Osteocyte (in vitro differentiated cells): Measurements from ENCODE around the gene ISG15. TPM values are rescaled to one million over a fixed set of nuclear protein-coding genes. Genes with fewer than 3 reads are reported as not detected.
A peak's percentile ranks its signal among the peaks of the same experiment; 100 is the strongest.

Experiments used
- DNase-seq: peaks from one replicate; pipeline ENCODE4 v3.0.0; 2021; ENCODE audit warnings: mixed read lengths; ENCODE audit not compliant: unreplicated experiment; ENCODE audit errors: extremely low spot score
- H3K27ac Mint-ChIP-seq: one replicate; pipeline ENCODE4 v1.8.0; 2021; ENCODE audit warnings: mild to moderate bottlenecking, mixed read lengths; ENCODE audit not compliant: unreplicated experiment
- H3K27me3 Mint-ChIP-seq: one replicate; pipeline ENCODE4 v1.8.0; 2021; ENCODE audit warnings: mixed read lengths; ENCODE audit not compliant: unreplicated experiment
- H3K36me3 Mint-ChIP-seq: one replicate; pipeline ENCODE4 v1.8.0; 2021; ENCODE audit warnings: mixed read lengths; ENCODE audit not compliant: unreplicated experiment
- H3K4me1 Mint-ChIP-seq: one replicate; pipeline ENCODE4 v1.8.0; 2021; ENCODE audit warnings: mixed read lengths; ENCODE audit not compliant: unreplicated experiment
- H3K4me3 Mint-ChIP-seq: one replicate; pipeline ENCODE4 v1.8.0; 2021; ENCODE audit warnings: mild to moderate bottlenecking, moderate library complexity, mixed read lengths; ENCODE audit not compliant: unreplicated experiment
- H3K9me3 Mint-ChIP-seq: one replicate; pipeline ENCODE4 v1.8.0; 2021; ENCODE audit warnings: mixed read lengths; ENCODE audit not compliant: unreplicated experiment
- total RNA-seq: library from RNA; stranded (reverse); gene quantifications from 2 replicates; pipeline ENCODE4 v1.2.1, GENCODE V29; 2021
- TF ChIP-seq, protein P1 (sequence below): fragments of 200-600 bp; sonication (generic); IDR thresholded peaks from 2 replicates; pipeline ENCODE4 v1.5.0; 2021; ENCODE audit warnings: antibody characterized with exemption, mild to moderate bottlenecking, moderate library complexity

The ISG15 gene
- total RNA-seq, 1 donor from 2014 or later = 30.6 TPM

DNA sequence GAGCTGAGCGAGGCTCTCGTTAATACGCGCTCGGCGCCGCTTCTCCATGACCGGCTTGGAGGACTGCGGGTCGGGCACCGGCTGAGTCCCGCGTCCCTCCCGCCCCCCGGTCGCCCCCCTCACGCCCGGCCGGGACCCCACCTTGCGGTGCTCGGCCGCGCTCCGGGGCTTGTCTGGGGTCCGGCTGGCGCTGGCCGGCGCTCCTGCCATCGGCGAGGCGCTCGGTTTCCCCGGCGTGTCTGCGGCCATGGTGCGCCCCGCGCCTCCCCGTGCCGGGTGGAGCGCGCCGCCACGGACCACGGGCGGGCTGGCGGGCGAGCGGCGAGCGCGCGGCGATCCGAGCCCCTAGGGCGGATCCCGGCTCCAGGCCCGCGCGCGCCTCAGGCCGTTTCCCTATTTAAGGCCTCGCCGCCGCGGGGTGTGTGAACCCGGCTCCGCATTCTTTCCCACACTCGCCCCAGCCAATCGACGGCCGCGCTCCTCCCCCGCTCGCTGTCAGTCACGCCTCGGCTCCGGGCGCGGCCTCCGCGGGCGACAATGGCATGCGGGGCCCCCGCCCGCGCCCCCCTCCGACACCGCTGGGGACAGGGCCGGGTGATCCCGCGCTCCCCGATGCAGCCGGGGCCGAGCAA is 13.5 kb upstream of the ISG15 start, which contains the start of gene HES4:
TSS of gene HES4 (minus strand) at position 373 of the 632 bp plus-strand sequence. CDS start at position 249, 124 bp downstream.
- TF ChIP-seq, protein P1, sequence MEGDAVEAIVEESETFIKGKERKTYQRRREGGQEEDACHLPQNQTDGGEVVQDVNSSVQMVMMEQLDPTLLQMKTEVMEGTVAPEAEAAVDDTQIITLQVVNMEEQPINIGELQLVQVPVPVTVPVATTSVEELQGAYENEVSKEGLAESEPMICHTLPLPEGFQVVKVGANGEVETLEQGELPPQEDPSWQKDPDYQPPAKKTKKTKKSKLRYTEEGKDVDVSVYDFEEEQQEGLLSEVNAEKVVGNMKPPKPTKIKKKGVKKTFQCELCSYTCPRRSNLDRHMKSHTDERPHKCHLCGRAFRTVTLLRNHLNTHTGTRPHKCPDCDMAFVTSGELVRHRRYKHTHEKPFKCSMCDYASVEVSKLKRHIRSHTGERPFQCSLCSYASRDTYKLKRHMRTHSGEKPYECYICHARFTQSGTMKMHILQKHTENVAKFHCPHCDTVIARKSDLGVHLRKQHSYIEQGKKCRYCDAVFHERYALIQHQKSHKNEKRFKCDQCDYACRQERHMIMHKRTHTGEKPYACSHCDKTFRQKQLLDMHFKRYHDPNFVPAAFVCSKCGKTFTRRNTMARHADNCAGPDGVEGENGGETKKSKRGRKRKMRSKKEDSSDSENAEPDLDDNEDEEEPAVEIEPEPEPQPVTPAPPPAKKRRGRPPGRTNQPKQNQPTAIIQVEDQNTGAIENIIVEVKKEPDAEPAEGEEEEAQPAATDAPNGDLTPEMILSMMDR = no peak
- Mint-ChIP-seq H3K9me3 (no peaks in the 10 kb centered on the region), H3K27ac (peak within 1 kb of the TSS; percentile 96), H3K4me1 (peaks cover 20% of the 10 kb centered on the region), H3K27me3 (no peaks in the 10 kb centered on the region), H3K36me3 (peaks cover 2% of the 10 kb centered on the region), H3K4me3 (peak within 1 kb of the TSS; percentile 88)
- peak; percentile 96 for DNase-seq

DNA sequence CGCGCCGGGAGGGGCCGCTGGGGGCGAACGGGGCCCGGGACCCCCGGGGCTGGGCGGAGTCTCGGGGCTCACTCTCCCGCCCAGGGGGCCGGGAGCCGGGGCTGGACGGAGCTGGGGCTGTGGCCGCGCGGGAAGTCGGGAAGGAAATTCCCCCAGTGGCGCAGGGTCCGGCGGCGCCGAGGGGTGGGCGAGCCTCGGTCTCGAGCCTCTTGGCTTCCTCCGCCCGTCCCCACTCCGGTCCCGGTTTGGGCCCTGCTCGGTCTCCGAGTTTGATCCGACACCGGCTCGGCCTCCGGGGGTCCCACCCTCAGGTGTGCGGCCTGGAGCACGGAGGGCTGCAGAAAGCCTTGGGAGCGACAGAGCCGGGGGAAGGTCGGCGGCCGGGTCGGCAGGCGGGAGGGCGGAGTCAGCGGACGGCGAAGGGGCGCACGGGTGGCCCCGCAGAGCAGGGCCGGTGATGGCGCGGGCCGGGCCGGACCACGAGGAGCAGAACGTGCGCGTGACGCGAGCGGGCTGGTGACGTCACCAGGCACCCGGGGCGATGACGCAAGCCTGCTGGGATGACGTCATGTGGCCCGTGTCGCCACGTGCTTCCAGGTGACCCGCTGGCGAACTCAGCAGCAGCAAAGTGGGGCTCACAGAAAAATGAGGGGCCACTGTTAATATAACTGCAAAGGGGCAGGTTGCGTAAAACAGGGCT is 12.8 kb upstream of the ISG15 start:
- TF ChIP-seq, protein P1 = no peak
- Mint-ChIP-seq H3K9me3 (no peaks in the 10 kb centered on the region), H3K27ac (peak overlapping the region; percentile 96), H3K27me3 (no peaks in the 10 kb centered on the region), H3K36me3 (peaks cover 2% of the 10 kb centered on the region), H3K4me1 (peaks cover 27% of the 10 kb centered on the region), H3K4me3 (peak overlapping the region; percentile 88)
- DNase-seq = peak; percentile 96

DNA sequence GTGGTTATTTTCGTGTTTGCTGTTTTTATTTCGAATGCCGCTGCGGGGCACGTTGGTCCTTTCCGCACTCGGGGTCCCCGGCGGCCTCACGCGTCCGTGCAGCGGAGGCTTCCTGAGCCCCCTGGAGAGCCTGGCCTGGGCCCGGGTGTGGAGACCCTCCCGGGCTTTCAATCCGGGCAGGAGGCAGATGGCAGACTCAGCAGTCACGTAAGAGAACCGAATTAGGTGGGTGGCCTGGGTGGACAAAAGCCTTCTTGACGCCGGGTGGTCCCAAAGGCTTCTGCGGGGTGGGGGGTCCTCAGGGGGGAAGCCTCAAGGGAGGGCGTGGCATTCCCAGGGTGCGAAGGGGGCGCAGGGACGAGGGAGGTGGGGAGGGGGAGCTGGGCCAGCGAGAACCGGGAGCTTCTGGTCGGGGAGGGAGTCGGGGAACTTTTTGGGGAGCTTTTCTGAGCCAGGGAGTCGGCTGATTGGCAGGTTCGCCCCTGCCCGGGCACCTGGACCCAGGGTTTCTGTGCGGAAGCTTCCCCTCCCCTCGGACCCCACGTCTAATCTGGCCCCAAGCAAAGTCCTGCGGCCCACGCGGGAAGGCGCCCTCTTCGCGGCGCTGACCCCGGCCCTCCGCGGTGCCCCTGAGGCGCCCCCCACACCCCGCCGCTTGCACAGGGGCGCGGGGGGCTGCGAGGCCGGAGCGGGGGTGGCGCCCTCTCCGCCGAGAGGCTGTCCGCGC is 12.1 kb upstream of the ISG15 start:
- Mint-ChIP-seq H3K4me1 (peaks cover 27% of the 10 kb centered on the region), H3K36me3 (peaks cover 2% of the 10 kb centered on the region), H3K27ac (peak overlapping the region; percentile 96), H3K9me3 (no peaks in the 10 kb centered on the region), H3K27me3 (no peaks in the 10 kb centered on the region), H3K4me3 (peak overlapping the region; percentile 88)
- DNase-seq = peak; percentile 84
- TF ChIP-seq, protein P1 = no peak

DNA sequence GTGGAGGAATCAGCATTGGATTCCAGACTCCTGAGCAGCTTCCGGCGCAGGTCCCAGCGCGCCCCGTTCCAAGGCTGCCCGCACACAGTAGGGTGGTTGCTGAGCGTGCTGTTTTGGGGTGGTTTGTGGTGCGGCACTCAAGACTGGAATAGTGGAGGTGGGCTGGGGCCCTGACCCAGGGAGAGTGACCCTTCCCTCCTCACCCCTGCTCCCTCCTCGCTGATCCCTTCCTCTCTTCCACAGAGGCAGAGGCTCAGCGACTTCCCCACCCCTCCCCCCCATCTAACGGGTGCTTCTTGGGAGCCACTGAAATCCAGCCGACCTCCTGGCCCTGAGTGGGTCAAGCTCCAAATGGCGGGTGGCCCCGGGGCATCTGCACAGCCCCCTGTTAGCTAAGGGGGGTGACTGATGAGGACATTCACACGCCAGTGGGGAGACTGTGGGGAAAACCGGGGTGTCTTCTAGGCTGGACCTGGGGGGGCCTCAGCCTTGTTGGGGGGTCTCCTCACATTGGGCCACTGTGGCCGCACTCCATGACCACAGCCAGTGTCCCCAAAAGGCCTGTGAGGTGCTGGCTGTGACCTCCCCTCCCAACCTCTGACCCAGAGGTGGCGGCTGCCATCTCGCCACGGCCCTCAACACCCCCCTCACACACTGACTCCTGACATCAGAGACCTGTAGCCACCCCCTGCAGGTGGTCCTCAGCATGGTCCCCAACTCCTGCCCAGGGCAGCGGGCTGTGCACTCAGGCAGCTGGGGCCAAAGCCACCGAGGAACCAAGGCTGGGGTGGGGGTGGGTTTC is 9.5 kb upstream of the ISG15 start:
- H3K4me3 Mint-ChIP-seq = no peak overlapping the region
- H3K27ac Mint-ChIP-seq = no peak overlapping the region
- no peak for DNase-seq
- TF ChIP-seq, protein P1 = no peak
- peaks cover 26% of the 10 kb centered on the region for H3K4me1 Mint-ChIP-seq
- no peaks in the 10 kb centered on the region for H3K9me3 Mint-ChIP-seq
- H3K36me3 Mint-ChIP-seq = peaks cover 2% of the 10 kb centered on the region
- H3K27me3 Mint-ChIP-seq = no peaks in the 10 kb centered on the region
